ENCODE data around the gene AKAP13. TPM values are rescaled to one million over a fixed set of nuclear protein-coding genes. Genes with fewer than 3 reads are reported as not detected.
A peak's percentile ranks its signal among the peaks of the same experiment; 100 is the strongest.
"Not testable (repeated sequence)": the region's sequence is repeated elsewhere in the genome, so short reads cannot be mapped to it uniquely, and the experiment has no call there.

The AKAP13 gene
- total RNA-seq, 4 donors from 2014 or later = 57.3 to 178 (median 81.5) TPM

DNA sequence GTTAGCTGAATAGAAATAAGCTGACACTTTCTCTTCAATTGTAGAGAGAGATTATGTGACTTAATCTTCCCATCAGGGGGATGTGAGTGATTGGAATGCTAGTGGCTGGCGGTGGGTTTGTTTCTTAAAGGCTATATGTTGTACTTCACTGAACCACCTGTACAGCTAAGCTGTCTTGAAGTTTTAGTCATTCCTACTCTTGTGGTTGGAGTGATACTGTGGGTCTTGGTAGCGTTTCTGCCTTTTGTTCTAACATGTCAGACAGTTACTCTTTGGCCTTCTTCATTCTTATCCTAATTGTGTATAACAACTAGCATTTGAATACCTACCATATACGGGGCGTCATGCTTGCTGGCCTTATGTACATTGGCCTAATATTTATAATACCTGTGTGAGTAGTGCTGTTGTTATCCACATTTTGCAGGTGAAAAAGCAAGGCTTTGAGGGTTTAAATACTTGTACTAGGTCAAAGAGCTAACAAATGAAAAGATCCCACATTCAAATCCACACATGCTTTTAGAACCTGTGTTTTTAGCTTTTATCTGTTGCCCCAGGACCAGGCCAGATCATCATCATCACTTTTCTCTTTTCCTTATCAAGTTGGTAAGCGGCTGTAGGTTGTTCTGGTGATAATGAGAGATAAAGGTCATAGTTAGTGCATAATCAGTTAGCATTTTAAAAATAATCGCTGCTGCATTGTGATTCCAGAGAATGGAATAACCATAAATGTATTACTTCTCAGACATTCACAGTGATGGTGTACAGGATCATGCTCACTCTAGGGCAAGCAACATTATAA lies 50.2 kb downstream of the AKAP13 start:
- no peak overlapping the region for H3K27ac ChIP-seq
- 79% methylated on average over 6 of the region's 6 CpGs for WGBS, 2 donors
- intact Hi-C loops (cut with DNase I) = no loop called here

DNA sequence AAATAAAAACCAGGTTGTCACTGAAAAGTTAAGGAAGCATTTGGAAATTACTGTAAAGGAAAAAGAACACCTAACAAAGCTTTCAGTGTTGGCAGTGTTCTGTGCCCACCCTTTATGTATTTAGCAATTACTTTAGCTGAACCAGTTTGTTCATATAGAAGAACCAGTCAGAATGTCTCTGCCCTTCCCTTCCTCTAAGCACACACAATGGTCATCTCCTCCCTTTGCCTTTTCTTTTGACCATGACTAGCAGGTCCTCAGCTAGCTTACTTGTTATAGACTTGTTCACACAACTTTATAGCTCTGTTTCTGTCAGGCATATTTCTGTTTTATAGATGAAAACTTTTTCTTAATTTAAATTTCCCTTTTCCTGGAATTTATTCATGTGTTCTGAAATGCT lies 59.6 kb downstream of the AKAP13 start:
- no peak overlapping the region for H3K4me3 ChIP-seq
- intact Hi-C loops (cut with DNase I) = no loop called here
- no peak for DNase-seq
- H3K27me3 ChIP-seq = no peaks in the 10 kb centered on the region
- TF ChIP-seq POLR2A (IDR thresholded peaks at IDR 0.05) = no peak
- TF ChIP-seq, protein P1, sequence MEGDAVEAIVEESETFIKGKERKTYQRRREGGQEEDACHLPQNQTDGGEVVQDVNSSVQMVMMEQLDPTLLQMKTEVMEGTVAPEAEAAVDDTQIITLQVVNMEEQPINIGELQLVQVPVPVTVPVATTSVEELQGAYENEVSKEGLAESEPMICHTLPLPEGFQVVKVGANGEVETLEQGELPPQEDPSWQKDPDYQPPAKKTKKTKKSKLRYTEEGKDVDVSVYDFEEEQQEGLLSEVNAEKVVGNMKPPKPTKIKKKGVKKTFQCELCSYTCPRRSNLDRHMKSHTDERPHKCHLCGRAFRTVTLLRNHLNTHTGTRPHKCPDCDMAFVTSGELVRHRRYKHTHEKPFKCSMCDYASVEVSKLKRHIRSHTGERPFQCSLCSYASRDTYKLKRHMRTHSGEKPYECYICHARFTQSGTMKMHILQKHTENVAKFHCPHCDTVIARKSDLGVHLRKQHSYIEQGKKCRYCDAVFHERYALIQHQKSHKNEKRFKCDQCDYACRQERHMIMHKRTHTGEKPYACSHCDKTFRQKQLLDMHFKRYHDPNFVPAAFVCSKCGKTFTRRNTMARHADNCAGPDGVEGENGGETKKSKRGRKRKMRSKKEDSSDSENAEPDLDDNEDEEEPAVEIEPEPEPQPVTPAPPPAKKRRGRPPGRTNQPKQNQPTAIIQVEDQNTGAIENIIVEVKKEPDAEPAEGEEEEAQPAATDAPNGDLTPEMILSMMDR (IDR thresholded peaks at IDR 0.05) = no peak
- H3K9me3 ChIP-seq = no peaks in the 10 kb centered on the region
- H3K36me3 ChIP-seq = no peaks in the 10 kb centered on the region
- H3K4me1 ChIP-seq = peaks cover 11 to 51% (median 29%) of the 10 kb centered on the region in 3 donors
- H3K27ac ChIP-seq = peak overlapping the region in 3 of 4 donors; percentile 9 to 59 (median 46)

More for the DNA sequence above, 50.2 kb downstream of the AKAP13 start:
- Histone ChIP-seq H3K27me3 (no peaks in the 10 kb centered on the region), H3K9me3 (no peaks in the 10 kb centered on the region), H3K4me1 (peaks cover 0 to 19% (median 8%) of the 10 kb centered on the region in 3 donors), H3K36me3 (no peaks in the 10 kb centered on the region), H3K4me3 (no peak overlapping the region)
- TF ChIP-seq POLR2A (IDR thresholded peaks at IDR 0.05) = no peak
- TF ChIP-seq, protein P1 (IDR thresholded peaks at IDR 0.05) = no peak
- DNase-seq = no peak

DNA sequence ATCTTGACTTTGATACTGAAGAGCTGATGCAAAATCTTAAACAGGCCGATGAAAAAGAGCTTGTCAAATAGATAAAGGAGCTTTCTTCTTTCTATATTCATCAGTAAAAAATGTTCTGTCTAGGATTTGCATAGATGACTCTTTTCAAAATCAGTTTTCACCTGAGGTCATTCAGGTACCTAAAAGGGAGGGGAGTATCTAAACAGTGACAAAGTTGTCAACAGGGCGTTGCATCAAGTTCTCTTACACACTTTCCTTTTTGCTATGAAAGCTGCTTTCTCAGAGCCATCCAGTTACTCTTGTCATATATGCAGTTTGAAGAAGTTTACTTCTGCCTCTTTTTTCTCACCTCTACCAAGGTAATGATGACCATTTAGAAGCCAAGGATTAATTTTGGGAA lies 60.0 kb downstream of the AKAP13 start:
- no peaks in the 10 kb centered on the region for H3K27me3 ChIP-seq
- no peak overlapping the region for H3K4me3 ChIP-seq
- H3K36me3 ChIP-seq = no peaks in the 10 kb centered on the region
- TF ChIP-seq, protein P1 (IDR thresholded peaks at IDR 0.05) = no peak
- TF ChIP-seq POLR2A (IDR thresholded peaks at IDR 0.05) = no peak
- DNase-seq = no peak
- H3K27ac ChIP-seq = peak overlapping the region in 3 of 4 donors; percentile 9 to 59 (median 46)
- H3K4me1 ChIP-seq = peaks cover 11 to 53% (median 30%) of the 10 kb centered on the region in 3 donors
- H3K9me3 ChIP-seq = no peaks in the 10 kb centered on the region
- 46 to 54% methylated on average over 2 of the region's 2 CpGs for WGBS, 2 donors
- intact Hi-C loops (cut with DNase I) = no loop called here

DNA sequence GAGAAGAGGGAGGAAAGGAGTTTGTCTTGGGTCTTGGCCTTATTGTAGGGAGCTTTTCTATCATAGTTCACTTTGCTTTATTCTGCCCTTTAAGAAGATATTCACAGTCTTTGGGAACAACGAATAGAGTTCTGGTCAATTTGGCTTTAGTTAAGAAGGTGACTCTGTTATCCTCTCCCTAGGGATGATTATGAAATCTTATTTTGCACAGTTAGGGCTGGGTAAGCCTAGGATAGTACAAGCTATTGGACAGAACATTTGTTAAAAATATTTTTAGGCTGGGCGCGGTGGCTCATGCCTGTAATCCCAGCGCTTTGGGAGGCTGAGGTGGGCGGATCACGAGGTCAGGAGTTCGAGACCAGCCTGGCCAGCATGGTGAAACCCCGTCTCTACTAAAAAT lies 61.5 kb downstream of the AKAP13 start:
- 90 to 94% methylated on average over 7 to 8 of the region's 8 CpGs for WGBS, 2 donors
- H3K9me3 ChIP-seq; H3K36me3 ChIP-seq; H3K4me3 ChIP-seq; H3K27me3 ChIP-seq; DNase-seq; intact Hi-C loops (cut with DNase I): not testable (repeated sequence)
- H3K4me1 ChIP-seq = peaks cover 11 to 53% (median 30%) of the 10 kb centered on the region in 3 donors
- H3K27ac ChIP-seq = peak overlapping the region in 2 of 4 donors; percentile 46 to 59

DNA sequence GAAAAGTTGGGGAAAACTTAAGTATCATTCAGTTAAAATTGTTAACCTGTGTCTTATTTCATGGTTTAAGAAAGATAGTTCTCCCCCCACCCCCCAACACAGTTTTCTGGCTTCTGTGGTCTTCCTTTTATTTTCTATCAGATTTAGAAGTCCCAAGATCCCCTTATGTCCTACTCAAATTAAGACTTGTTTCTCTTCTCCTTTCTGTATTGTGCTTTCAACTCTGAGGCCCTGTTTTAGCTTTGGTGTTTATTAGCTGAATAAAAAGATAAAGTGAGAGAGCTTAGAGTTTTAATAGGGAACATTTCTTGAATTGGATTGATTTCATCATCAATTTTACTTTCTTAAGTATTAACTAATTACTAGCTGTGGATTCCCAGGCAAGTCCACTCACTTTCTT lies 62.6 kb downstream of the AKAP13 start:
- H3K27me3 ChIP-seq = no peaks in the 10 kb centered on the region
- no peaks in the 10 kb centered on the region for H3K36me3 ChIP-seq
- peak overlapping the region in 3 of 4 donors; percentile 3 to 63 (median 53) for H3K27ac ChIP-seq
- H3K4me1 ChIP-seq = peaks cover 11 to 53% (median 30%) of the 10 kb centered on the region in 3 donors
- no peak for TF ChIP-seq POLR2A (IDR thresholded peaks at IDR 0.05)
- intact Hi-C loops (cut with DNase I) = no loop called here
- no peak overlapping the region for H3K4me3 ChIP-seq
- H3K9me3 ChIP-seq = no peaks in the 10 kb centered on the region
- DNase-seq = no peak

DNA sequence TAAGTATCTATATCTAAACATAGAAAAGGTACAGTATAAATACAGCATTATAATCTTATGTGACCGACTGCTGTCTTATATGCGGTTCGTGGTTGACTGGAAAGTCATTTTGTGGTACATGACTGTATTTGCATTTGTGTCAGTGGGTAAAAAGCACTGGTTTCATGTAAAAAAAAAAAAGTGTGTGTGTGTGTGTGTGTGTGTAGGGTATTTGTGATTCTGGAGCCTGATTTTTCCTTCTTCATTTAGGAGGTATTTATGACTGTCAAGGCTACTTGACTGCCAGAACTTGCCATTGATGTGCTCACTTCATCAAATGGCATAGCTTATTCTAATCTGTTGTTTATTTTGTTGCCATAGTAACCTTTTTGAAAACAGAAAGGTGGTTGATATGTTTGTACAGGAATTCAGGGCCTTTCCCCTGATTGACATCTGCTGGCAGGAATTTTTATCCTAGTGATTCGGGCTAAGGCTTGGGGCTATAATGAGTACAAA lies 63.2 kb downstream of the AKAP13 start:
- TF ChIP-seq, protein P1 (IDR thresholded peaks at IDR 0.05) = no peak
- no peak for TF ChIP-seq POLR2A (IDR thresholded peaks at IDR 0.05)
- no peak for DNase-seq
- no peaks in the 10 kb centered on the region for H3K27me3 ChIP-seq
- intact Hi-C loops (cut with DNase I) = no loop called here
- no peak overlapping the region for H3K4me3 ChIP-seq
- H3K4me1 ChIP-seq = peaks cover 11 to 53% (median 30%) of the 10 kb centered on the region in 3 donors
- peak overlapping the region; percentile 2 to 63 (median 28) for H3K27ac ChIP-seq
- no peaks in the 10 kb centered on the region for H3K9me3 ChIP-seq
- no peaks in the 10 kb centered on the region for H3K36me3 ChIP-seq
- WGBS, 2 donors = 24 to 27% methylated on average over 4 of the region's 4 CpGs

All from esophagus squamous epithelium (tissue), 5 donors.